Loucy (cell line): ENCODE results near the gene STXBP2.

Experiments used
- CTCF ChIP-seq: fragments of 200-600 bp; sonication (generic); conservative IDR thresholded peaks from 2 replicates; pipeline ENCODE4 v1.5.1; 2014; ENCODE audit warnings: mild to moderate bottlenecking, antibody characterized with exemption, low read length
- EZH2phosphoT487 ChIP-seq: fragments of 200-600 bp; IDR thresholded peaks from 2 replicates; pipeline ENCODE4 v1.6.1; 2018; ENCODE audit warnings: antibody characterized with exemption, mild to moderate bottlenecking, moderate library complexity, borderline replicate concordance

- no peak for TF ChIP-seq CTCF
- no peak for TF ChIP-seq EZH2phosphoT487
Observed at GRCh38 chr19:7645163-7645562, 8.3 kb downstream of the STXBP2 start.
